GM12874 (cell line): ENCODE data around the gene ERFL.

ENCODE experiments used
- TF ChIP-seq, protein P1 (sequence below): IDR thresholded peaks from 2 replicates; pipeline ENCODE4 v1.5.1; 2011; ENCODE audit warnings: low read depth, mild to moderate bottlenecking, control low read depth, low read length, moderate library complexity; ENCODE audit not compliant: insufficient read depth

ERFL gene

GRCh38 chr19:41869374-41869955 is 58.8 kb downstream of the ERFL start:
- TF ChIP-seq, protein P1, sequence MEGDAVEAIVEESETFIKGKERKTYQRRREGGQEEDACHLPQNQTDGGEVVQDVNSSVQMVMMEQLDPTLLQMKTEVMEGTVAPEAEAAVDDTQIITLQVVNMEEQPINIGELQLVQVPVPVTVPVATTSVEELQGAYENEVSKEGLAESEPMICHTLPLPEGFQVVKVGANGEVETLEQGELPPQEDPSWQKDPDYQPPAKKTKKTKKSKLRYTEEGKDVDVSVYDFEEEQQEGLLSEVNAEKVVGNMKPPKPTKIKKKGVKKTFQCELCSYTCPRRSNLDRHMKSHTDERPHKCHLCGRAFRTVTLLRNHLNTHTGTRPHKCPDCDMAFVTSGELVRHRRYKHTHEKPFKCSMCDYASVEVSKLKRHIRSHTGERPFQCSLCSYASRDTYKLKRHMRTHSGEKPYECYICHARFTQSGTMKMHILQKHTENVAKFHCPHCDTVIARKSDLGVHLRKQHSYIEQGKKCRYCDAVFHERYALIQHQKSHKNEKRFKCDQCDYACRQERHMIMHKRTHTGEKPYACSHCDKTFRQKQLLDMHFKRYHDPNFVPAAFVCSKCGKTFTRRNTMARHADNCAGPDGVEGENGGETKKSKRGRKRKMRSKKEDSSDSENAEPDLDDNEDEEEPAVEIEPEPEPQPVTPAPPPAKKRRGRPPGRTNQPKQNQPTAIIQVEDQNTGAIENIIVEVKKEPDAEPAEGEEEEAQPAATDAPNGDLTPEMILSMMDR: no peak

GRCh38 chr19:41868989-41869300 is 59.3 kb downstream of the ERFL start:
- TF ChIP-seq, protein P1: no peak

- TF ChIP-seq, protein P1: no peak
Measured at GRCh38 chr19:41868120-41868988, 59.9 kb downstream of the ERFL start.

GRCh38 chr19:41866284-41866683 is 62.0 kb downstream of the ERFL start:
- TF ChIP-seq, protein P1: no peak

DNA sequence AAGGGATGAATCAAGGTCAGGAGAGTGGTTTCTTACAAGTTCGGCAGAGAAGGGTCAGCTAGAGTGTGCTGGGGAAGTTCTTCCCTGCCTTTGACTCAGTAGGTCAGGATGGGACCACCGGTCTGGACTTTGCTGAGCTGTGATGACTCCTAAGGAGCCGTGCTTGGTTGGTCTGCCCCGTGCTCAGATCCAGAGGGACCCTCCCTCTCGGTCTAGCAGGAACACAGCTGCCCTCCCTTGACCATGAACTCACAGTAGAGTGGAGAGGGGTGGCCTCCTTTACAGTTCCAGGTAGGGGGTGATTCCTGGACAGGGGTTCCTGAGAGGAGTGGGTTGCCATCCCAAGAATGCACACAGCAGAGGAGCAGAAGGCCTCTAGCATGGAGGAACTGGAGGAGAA is 63.9 kb downstream of the ERFL start:
- TF ChIP-seq, protein P1: no peak

DNA sequence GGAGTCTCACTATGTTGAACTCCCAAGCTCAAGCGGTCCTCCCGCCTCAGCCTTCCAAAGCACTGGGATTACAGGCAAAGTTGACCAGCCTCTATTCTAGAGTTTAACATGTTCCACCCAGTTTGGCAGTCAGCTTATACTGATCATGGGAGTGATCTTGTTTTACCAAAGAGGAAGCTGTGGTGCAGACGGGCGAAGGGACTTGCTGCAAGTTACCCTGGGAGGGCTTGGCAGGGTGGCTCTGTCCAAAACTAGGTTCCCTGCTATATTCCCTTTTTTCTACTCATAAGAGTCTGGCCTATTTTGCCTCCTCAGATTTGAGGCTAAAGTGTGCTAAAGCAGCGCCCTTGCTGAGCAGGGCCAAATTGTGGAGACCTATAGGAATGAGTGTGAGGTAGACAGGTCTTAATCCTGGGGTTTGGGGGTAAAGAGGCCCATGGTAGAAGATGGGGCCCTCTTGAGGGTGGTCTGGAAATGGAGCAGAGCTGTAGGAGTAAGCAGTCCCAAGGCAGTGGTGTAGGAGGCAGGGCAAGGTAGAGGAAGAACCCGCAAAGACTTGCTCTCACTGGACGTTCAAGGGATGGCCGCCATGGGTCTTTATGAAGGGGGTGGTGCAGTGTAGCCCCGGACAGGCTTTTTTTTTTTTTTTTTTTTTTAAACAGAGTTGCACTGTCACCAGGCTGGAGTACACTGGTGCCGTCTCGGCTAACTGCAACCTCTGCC is 64.9 kb downstream of the ERFL start:
- TF ChIP-seq, protein P1: no peak

- TF ChIP-seq, protein P1: no peak
Measured at GRCh38 chr19:41862445-41862986, 65.7 kb downstream of the ERFL start.
